ENCODE data around the gene PLA2G4D.
A peak's percentile ranks its signal among the peaks of the same experiment; 100 is the strongest.

PLA2G4D gene

GRCh38 chr15:42094512-42094963 is at the start of gene PLA2G4D:
TSS of gene PLA2G4D (minus strand) at chr15:42094562. CDS start at chr15:42094459, 103 bp downstream.
- no peak for DNase-seq (ENCODE audit: low spot score)

DNA sequence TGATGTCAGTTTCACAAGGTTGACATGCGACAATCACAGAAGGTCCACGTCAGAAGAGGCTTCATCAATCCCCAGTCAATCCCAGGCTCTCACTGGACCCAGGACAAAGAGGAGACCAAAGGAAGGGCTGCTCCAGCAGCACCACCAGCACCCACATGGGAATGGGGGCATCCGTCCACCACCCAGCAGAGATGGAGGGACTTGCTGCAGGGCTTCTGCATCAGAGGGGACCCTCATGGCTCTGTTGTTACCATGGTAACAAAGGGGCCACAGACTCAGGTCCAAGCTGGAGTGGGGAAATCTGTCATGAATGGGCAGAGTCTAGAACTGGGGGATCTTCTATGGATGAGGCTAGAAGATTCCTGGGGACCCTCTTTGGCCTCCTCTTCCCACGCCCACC is 49.0 kb upstream of the PLA2G4D start:
- DNase-seq (ENCODE audit: low spot score) = no peak

GRCh38 chr15:42141795-42142667 is 47.7 kb upstream of the PLA2G4D start:
- no peak for DNase-seq (ENCODE audit: low spot score)

- DNase-seq (ENCODE audit: low spot score) = no peak
Measured at GRCh38 chr15:42141246-42141645, 46.9 kb upstream of the PLA2G4D start.

DNA sequence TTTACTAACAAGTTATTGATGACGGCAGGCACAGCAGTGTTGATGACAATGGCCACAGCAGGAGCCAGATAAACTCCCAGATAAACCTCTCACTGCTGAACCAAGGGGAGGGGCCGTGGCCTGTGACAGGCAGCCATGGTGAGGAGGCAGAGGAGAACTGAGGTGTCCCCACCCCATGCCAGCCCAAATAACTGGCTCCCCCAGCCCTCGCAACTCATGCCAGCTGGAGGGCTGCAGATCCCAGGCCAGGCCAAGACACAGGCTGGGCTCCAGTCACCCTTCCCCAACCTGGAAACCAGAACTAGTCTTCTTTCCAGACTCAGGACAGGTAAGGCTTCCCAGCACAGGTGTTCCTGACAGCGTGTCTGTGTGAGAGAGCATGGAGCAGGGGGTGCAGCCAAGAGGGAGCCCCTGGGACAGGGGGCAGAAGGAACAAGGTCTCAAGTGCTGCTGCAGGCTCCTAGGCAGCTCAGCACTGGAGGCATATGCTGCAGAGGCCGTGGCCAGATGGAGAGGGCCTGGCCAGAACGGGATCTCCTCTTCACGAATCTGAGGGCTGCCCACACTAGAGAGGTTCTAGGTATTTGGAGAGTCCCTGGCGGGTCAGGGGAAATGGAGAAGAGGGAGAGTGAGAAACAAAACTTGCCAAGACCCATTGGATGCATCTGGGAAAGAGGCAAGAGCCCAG is 46.2 kb upstream of the PLA2G4D start:
- DNase-seq (ENCODE audit: low spot score) = no peak

- no peak for DNase-seq (ENCODE audit: low spot score)
Measured at GRCh38 chr15:42139596-42139995, 45.2 kb upstream of the PLA2G4D start.

- DNase-seq (ENCODE audit: low spot score) = no peak
Measured at GRCh38 chr15:42138968-42139386, 44.6 kb upstream of the PLA2G4D start.

DNA sequence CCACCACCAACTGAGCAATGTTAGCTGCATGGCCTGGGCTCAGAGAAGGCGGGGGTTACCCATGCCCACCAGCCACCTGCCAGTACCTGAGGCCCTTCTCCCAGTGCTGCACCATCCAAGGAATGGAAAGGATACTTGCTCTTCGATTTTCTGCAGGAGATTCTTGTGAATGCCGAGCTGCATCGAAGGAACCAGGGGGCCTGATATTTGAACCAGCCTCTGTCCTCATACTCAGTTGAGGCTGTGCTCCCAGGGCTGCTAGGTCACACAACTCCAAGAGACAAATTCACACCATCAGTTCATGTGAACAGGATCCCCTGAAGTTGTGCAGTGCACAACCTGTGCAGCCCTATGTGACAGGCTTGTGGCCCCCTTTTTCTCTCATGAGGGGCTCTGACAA is 44.0 kb upstream of the PLA2G4D start:
- DNase-seq (ENCODE audit: low spot score) = no peak

- peak; percentile 57 for DNase-seq (ENCODE audit: low spot score)
Measured at GRCh38 chr15:42137461-42138261, 43.3 kb upstream of the PLA2G4D start.

- DNase-seq (ENCODE audit: low spot score) = no peak
Measured at GRCh38 chr15:42136513-42136912, 42.2 kb upstream of the PLA2G4D start.

DNA sequence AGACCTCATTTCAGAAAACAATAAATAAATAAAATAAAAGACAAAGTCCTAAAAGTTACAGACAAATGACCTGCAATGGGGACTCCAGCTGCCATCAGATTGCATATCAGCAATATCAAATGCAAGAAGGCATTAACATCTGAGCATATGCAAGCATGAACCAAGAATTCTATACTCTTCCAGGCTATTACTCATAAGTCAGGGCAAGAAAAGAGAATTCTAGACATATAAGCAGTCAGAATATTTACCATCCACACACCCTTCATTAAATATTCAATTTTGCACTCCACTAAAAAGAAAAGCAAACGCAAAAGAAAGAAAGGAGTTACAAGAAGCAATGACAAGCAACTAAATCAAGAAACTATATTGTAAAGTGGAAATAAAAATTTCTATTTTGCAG is 41.0 kb upstream of the PLA2G4D start:
- DNase-seq (ENCODE audit: low spot score) = no peak

- DNase-seq (ENCODE audit: low spot score) = peak; percentile 71
Measured at GRCh38 chr15:42134617-42135245, 40.4 kb upstream of the PLA2G4D start.

GRCh38 chr15:42133886-42134502 is 39.6 kb upstream of the PLA2G4D start:
- DNase-seq (ENCODE audit: low spot score) = peak; percentile 53

- DNase-seq (ENCODE audit: low spot score) = no peak
Measured at GRCh38 chr15:42133356-42133755, 39.0 kb upstream of the PLA2G4D start.

GRCh38 chr15:42131826-42132806 is 37.8 kb upstream of the PLA2G4D start:
- no peak for DNase-seq (ENCODE audit: low spot score)

- DNase-seq (ENCODE audit: low spot score) = no peak
Measured at GRCh38 chr15:42131006-42131405, 36.6 kb upstream of the PLA2G4D start.

- DNase-seq (ENCODE audit: low spot score) = no peak
Measured at GRCh38 chr15:42130246-42130986, 36.1 kb upstream of the PLA2G4D start.

DNA sequence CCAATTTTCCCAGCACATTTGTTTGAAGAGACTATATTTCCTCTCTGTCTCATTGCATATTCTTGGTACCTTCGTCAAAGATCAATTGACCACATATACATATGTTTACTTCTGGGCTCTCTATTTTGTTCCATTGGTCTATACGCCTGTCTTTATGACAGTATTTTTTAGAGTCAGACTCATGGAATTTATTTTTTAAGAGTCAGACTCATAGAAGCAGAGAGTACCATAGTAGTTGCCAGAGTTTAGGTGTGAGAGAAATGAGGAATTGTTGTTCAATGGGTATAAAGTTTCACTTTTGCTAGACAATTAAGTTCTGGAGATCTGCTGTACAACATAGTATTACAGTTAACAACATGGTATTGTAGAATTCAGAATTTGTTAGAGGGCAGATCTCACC is 35.0 kb upstream of the PLA2G4D start:
- DNase-seq (ENCODE audit: low spot score) = no peak

- no peak for DNase-seq (ENCODE audit: low spot score)
Measured at GRCh38 chr15:42128476-42128875, 34.1 kb upstream of the PLA2G4D start.

DNA sequence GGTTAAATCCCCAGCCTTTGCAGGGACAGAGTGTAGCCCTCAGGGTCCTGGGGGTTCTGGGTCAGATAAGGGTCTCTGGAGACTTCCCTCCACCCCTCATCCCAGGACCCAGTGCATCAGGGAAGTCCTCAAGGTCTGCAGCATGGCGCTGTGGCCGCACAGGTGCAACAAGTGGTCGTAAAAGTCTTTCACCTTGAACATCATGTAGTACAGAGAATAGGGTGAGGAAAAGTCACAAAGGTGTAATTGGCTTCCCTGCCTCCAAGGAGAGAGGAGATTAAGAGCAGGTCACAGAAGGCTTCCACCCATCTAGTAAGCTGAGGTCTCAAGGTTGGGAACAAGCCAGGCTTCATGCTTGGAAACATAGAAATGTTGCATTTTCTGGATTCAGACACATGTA is 29.2 kb upstream of the PLA2G4D start:
- no peak for DNase-seq (ENCODE audit: low spot score)

Measured in kidney tubule cell (primary cell).